COLO668 (cell line): ENCODE results near the gene COL2A1.
A peak's percentile ranks its signal among the peaks of the same experiment; 100 is the strongest.

ENCODE experiments used
- DNase-seq: peaks from one replicate; lab custom pipeline; 2025; ENCODE audit not compliant: unreplicated experiment; lab: John Stamatoyannopoulos, UW

Gene COL2A1

DNA sequence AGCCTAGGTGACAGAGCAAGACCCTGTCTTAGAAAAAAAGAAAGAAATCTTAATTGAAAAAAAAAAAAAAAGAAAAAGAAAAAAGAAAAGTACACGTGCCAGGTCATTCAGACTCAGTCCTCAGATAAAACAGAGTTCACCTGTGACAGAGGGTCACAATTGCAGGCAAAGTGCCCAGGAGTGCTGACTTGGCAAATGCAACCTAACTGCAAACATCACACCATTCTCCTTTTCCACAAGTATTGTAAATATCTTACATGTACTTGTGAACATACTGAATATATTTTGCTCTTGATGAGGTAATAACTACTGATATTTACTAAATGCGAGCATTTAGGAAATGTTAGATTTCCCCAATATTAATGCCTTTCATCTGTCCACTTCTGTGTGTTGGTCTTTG, 9.0 kb upstream of the COL2A1 start:
- DNase-seq, result no peak

- DNase-seq, result no peak
These were observed 7.8 kb upstream of the COL2A1 start for GRCh38 chr12:48012070-48012469.

DNA sequence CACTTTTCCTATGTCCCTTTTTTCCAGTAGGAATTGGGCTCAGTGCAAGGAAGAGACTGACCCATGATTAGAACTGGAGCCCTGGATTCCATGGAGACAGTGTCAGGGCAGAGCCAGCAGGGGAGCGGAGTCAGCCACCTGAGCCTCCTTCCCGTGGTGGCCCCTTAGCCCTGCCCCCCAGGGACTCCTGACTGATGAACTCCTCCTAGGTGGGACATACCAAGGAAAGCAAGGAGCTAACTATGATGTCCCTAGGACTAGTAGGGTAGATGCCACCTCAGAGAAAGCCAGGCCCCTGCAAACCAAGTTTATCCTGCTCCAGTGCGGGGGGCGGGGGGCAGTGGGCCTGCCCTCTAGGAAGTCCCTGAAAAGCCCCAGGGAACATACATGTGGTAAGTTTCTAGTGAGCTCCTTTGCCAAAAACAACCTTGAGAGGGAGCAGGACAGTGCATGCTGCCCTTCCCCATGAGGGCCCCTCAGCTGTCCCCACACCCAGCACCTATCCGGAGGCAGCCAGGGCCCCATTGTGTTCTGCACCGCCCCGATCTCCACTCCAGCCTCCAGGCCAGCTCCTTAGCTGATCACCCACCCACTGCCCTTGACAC, 6.2 kb upstream of the COL2A1 start:
- DNase-seq, result no peak

GRCh38 chr12:48009471-48009870, 5.2 kb upstream of the COL2A1 start:
- no peak for DNase-seq

DNA sequence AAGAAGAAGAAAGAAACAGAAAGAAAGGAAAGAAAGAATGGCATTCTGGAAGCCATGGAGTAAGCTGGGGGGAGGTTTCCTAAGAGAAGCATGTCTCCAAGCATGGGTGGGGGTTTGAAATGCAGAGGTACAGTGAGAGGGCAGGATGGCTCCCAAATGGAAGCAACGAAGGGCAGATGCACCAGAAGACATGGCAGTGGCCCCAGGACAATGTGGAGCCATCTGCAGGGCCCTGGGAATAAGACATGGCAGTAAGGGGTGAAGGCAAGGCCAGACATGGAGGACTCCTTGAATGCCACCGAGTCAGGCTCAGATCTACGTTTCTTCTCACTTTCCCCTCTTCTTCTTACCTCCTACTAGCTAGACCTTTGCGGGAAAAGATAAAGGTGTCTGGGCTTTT, 4.7 kb upstream of the COL2A1 start:
- DNase-seq, result no peak

GRCh38 chr12:48008349-48008748, 4.1 kb upstream of the COL2A1 start:
- no peak for DNase-seq

- no peak for DNase-seq
These were observed 2.9 kb upstream of the COL2A1 start for GRCh38 chr12:48007206-48007605.

GRCh38 chr12:48005750-48006021, 1.4 kb upstream of the COL2A1 start:
- DNase-seq, result no peak

GRCh38 chr12:48005001-48005749, 899 bp upstream of the COL2A1 start:
- DNase-seq, result no peak

DNA sequence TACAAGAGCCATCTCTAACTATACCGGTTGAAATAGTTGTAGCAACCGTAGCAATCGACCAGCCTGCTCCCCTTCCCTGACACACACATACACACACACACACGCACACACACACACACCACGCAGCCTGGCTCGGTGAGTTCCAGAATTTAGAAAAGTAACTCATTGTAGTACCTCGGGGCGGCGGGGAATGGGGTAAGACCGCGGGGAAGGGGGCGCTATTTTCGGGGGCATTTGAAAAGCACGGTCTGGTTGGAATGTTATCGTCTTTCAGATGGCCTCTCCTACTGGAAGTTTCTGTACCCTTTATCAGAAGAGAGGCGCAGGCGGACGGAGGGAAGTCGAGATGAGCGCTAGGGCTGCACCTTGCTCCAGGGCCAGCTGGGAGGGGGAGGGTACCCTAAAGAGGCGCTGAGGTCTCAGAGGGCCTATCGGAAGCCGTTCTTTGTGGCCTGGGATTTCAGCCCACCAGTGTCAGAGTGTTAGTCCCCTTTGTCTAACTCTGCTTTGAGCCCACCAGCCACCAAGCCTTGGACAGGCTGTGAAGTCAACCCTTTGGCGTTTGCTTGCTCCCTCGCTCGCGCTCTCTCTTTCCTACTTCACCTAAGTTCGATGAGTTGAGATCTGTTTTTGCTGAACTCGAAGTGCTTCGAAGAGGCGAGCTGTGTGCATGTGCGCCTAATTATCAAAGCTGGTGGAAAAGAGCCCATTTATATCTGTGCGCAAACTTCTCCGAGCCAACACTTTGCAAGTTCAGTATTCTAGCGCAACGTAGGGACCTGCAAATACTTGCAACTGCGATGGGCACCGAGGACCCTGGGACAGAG, 837 bp downstream of the COL2A1 start:
- no peak for DNase-seq

DNA sequence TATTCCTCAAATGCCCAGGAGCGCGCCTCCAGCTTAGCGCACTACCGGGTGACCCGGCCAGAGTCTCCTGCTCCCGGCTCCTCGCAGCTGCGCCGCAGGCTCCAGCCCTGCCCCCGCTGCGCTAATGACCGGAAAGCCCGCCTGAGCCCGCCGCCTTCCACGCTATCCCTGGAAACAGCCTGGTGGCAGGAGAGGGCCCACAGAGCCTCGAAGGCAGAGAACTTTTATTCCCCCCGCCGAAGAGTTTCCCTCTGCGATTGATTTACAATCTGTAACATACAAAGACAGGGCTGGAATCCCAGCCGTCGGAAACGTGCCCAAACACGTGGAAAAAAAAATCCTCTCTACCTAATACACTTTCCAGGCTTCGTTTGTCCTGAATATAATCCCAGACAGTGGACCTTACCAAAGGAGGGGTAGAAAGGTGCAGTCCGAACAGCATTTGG, 1.5 kb downstream of the COL2A1 start:
- peak; percentile 44 for DNase-seq

- no peak for DNase-seq
These were observed 1.9 kb downstream of the COL2A1 start for GRCh38 chr12:48002414-48002730.

- peak; percentile 49 for DNase-seq
These were observed 2.5 kb downstream of the COL2A1 start for GRCh38 chr12:48001505-48002413.

GRCh38 chr12:48000878-48001504, 3.3 kb downstream of the COL2A1 start:
- DNase-seq, result peak; percentile 12

- no peak for DNase-seq
These were observed 4.5 kb downstream of the COL2A1 start for GRCh38 chr12:47999816-48000215.

DNA sequence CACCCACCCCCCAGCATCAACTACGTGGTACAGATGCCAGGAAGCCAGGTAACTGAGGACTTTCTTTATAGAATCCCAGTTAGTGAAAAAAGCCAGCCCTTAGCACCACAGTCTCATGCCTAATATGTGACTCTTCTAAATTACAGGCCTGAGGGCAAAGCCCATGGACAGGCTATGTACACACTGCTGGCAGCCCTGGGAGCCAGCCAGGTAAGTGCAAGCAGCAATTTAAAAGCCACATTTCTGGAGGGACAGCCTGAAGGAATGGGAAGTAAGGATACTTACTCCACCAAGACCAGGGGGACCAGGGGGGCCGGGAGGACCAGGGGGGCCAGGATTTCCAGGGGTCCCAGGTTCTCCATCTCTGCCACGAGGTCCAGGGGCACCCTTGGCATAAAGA, 7.0 kb downstream of the COL2A1 start:
- no peak for DNase-seq

- DNase-seq, result no peak
These were observed 8.3 kb downstream of the COL2A1 start for GRCh38 chr12:47995981-47996401.

- DNase-seq, result no peak
These were observed 10.8 kb downstream of the COL2A1 start for GRCh38 chr12:47993491-47993890.

DNA sequence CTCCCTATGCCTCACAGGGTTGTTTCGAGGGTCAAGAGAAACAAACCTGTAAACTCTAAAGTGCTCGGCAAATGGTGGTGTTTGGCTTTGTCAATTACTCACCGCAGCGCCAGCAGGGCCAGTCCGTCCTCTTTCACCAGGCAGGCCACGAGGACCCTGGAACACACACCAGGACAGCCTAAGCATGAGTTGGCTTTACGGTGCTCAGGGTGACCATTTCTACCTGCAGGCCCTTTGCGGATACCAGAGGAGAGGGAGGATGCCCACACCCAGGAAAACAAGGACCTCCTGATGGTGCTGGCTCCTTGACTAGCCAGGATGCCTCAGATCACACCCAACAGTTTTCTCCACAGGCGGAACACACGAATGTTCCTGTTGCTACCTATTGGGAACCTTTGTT, 11.5 kb downstream of the COL2A1 start:
- DNase-seq, result no peak

GRCh38 chr12:47991106-47992061, 12.9 kb downstream of the COL2A1 start:
- no peak for DNase-seq
